GM12878 (cell line): ENCODE results near the gene ASS1. TPM values are rescaled to one million over a fixed set of nuclear protein-coding genes. Genes with fewer than 3 reads are reported as not detected.

ENCODE experiments used
- ATAC-seq: fragments of 200-7000 bp; cut with Tn5 transposase; 3 replicates; pipeline ENCODE4 v1.9.1; 2020; ENCODE audit warnings: mild to moderate bottlenecking, moderate library complexity
- BruUV-seq: library from RNA; stranded (reverse); fragments of 400-500 nt; replicated peaks from 2 replicates; lab custom pipeline; 2021; lab: Mats Ljungman, UMichigan
- CTCF ChIA-PET: fragments of 300-600 bp; sonication (Branson Sonifier 250); formaldehyde crosslinking; extraction: SDS; loops from one replicate; lab custom pipeline; 2021; ENCODE audit warnings: inconsistent platforms; lab: Yijun Ruan, JAX
- POLR2A ChIA-PET: fragments of 350-600 bp; formaldehyde crosslinking; extraction: SDS; loops from one replicate; lab custom pipeline; 2021; ENCODE audit warnings: inconsistent platforms; lab: Charles Lee
- RAD21 ChIA-PET: fragments of 300-600 bp; sonication (Branson Sonifier 250); formaldehyde crosslinking; loops from one replicate; lab custom pipeline; 2023; ENCODE audit warnings: antibody characterized with exemption; ENCODE audit not compliant: unreplicated experiment; lab: Charles Lee
- SMC1A ChIA-PET: fragments of 300-600 bp; sonication (Branson Sonifier 250); formaldehyde crosslinking; loops from one replicate; lab custom pipeline; 2023; ENCODE audit not compliant: unreplicated experiment, uncharacterized antibody; lab: Charles Lee
- DNase-seq: peaks from one replicate; pipeline ENCODE4 v3.0.0-alpha.2; 2011; ENCODE audit warnings: low read depth, low spot score
- FAIRE-seq: peaks from 3 replicates; lab custom pipeline; 2011; peaks lifted over from hg19 to GRCh38; lab: Jason Lieb, UNC
- H2AFZ ChIP-seq: 2 replicates; pipeline ENCODE4 v1.6.0; 2011; ENCODE audit warnings: low read depth, low read length, control low read depth; ENCODE audit not compliant: control insufficient read depth
- H3K27ac ChIP-seq: 2 replicates; pipeline ENCODE4 v1.5.1; 2011; ENCODE audit warnings: control low read depth; ENCODE audit not compliant: control insufficient read depth, insufficient read depth
- H3K27me3 ChIP-seq, 2 experiments: replicated peaks in 1 of 2; 2 replicates each; pipeline versions ENCODE4 v1.6.0 to v1.6.1; 2011; ENCODE audit warnings: low read length in 1 of 2; ENCODE audit not compliant: control insufficient read depth in 2 of 2, insufficient read depth in 2 of 2
- H3K36me3 ChIP-seq, 2 experiments: 2 replicates each; pipeline ENCODE4 v1.5.1; 2011; ENCODE audit warnings: low read length in 1 of 2; ENCODE audit not compliant: control insufficient read depth in 2 of 2, insufficient read depth in 2 of 2
- H3K4me1 ChIP-seq: 2 replicates; pipeline ENCODE4 v1.6.1; 2011; ENCODE audit warnings: mild to moderate bottlenecking, low read length, moderate library complexity, mixed read lengths; ENCODE audit not compliant: control insufficient read depth, insufficient read depth
- H3K4me2 ChIP-seq: 2 replicates; pipeline ENCODE4 v1.6.0; 2011; ENCODE audit warnings: control low read depth; ENCODE audit not compliant: control insufficient read depth, insufficient read depth
- H3K4me3 ChIP-seq: fragments of 200-600 bp; sonication (generic); 2 replicates; pipeline ENCODE4 v1.5.1; 2016
- H3K79me2 ChIP-seq: 2 replicates; pipeline ENCODE4 v1.6.0; 2011; ENCODE audit warnings: low read length; ENCODE audit not compliant: control insufficient read depth, insufficient read depth
- H3K9ac ChIP-seq: 2 replicates; pipeline ENCODE4 v1.8.0; 2011; ENCODE audit warnings: low read length, control low read depth, mixed read lengths; ENCODE audit not compliant: control insufficient read depth, insufficient read depth
- H3K9me3 ChIP-seq: replicated peaks from 3 replicates; pipeline ENCODE4 v1.5.1; 2011; ENCODE audit warnings: mild to moderate bottlenecking, low read length; ENCODE audit not compliant: control insufficient read depth, insufficient read depth
- H4K20me1 ChIP-seq: 2 replicates; pipeline ENCODE4 v1.6.0; 2011; ENCODE audit not compliant: control insufficient read depth, insufficient read depth
- ATF7 ChIP-seq: fragments of 450-650 bp; IDR thresholded peaks from 2 replicates; pipeline ENCODE4 v1.6.1; 2016; ENCODE audit warnings: low read depth, mild to moderate bottlenecking
- BMI1 ChIP-seq: fragments of 450-650 bp; IDR thresholded peaks from 2 replicates; pipeline ENCODE4 v1.6.1; 2016; ENCODE audit warnings: mild to moderate bottlenecking, moderate library complexity, borderline replicate concordance
- CBX3 ChIP-seq: fragments of 200-600 bp; sonication (generic); IDR thresholded peaks from 2 replicates; pipeline ENCODE4 v1.6.1; 2016; ENCODE audit warnings: low read depth, borderline replicate concordance
- CHD1 ChIP-seq: IDR thresholded peaks from 2 replicates; pipeline ENCODE4 v1.6.1; 2012; ENCODE audit warnings: low read depth, low read length, improper control_type of control experiment
- GABPA ChIP-seq: IDR thresholded peaks from 2 replicates; pipeline ENCODE4 v1.6.1; 2014; ENCODE audit warnings: antibody characterized with exemption, low read depth, mild to moderate bottlenecking, inconsistent platforms
- NFIC ChIP-seq: IDR thresholded peaks from 2 replicates; pipeline ENCODE4 v1.6.1; 2012; ENCODE audit warnings: low read depth, mild to moderate bottlenecking, inconsistent platforms, low read length, moderate library complexity
- POLR2A ChIP-seq: IDR thresholded peaks from 2 replicates; pipeline ENCODE4 v1.6.1; 2011; ENCODE audit warnings: low read depth, mild to moderate bottlenecking, low read length
- RELB ChIP-seq: fragments of 450-650 bp; IDR thresholded peaks from 2 replicates; pipeline ENCODE4 v1.6.1; 2017; ENCODE audit warnings: low read depth, mild to moderate bottlenecking, moderate library complexity
- SMAD1 ChIP-seq: fragments of 450-650 bp; IDR thresholded peaks from 2 replicates; pipeline ENCODE4 v1.6.1; 2018; ENCODE audit warnings: mild to moderate bottlenecking, low read depth; ENCODE audit not compliant: partially characterized antibody
- SP1 ChIP-seq: IDR thresholded peaks from one replicate; pipeline ENCODE4 v1.6.1; 2011; ENCODE audit warnings: low read depth, low read length
- TAF1 ChIP-seq: IDR thresholded peaks from 2 replicates; pipeline ENCODE4 v1.6.1; 2011; ENCODE audit warnings: mild to moderate bottlenecking, low read depth, low read length, borderline replicate concordance
- TCF12 ChIP-seq: IDR thresholded peaks from 2 replicates; pipeline ENCODE4 v1.6.1; 2011; ENCODE audit warnings: low read depth, mild to moderate bottlenecking, low read length
- USF2 ChIP-seq: IDR thresholded peaks from 2 replicates; pipeline ENCODE4 v1.6.1; 2011; ENCODE audit warnings: low read depth, low read length, improper control_type of control experiment, borderline replicate concordance
- ZBTB4 ChIP-seq: fragments of 450-650 bp; formaldehyde crosslinking; IDR thresholded peaks from 2 replicates; pipeline ENCODE4 v1.4.0; 2022; ENCODE audit warnings: mild to moderate bottlenecking, moderate library complexity
- ZSCAN29 ChIP-seq: fragments of 450-650 bp; IDR thresholded peaks from 2 replicates; pipeline ENCODE4 v1.6.1; 2017; ENCODE audit warnings: mild to moderate bottlenecking, moderate library complexity
- WGBS: methylation state at CpG from one replicate; pipeline ENCODE4 v1.1.6; 2016; ENCODE audit warnings: low lambda C conversion rate; ENCODE audit not compliant: insufficient replicate concordance, insufficient coverage; ENCODE audit errors: missing lambda C conversion rate; 5-methylcytosine and 5-hydroxymethylcytosine counted together
- in situ Hi-C: fragments of 300-500 bp; cut with MboI; formaldehyde crosslinking; loops from 9 replicates; pipeline ENCODE4 v1.14.3; 2018; ENCODE audit warnings: mixed read lengths
- intact Hi-C: fragments of 100-400 bp; cut with micrococcal nuclease; formaldehyde crosslinking; loops from one replicate; pipeline ENCODE4 v1.14.2; 2022; ENCODE audit not compliant: unreplicated experiment
- polyA plus RNA-seq, 11 experiments: library from polyadenylated mRNA; depleted of rRNA in 4 of 11; unstranded in 6 of 11; stranded (reverse) in 5 of 11; fragments of >200 nt; fragmentation: Nextera tagmentation in 4 of 11; fragmentation: Illumina TruSeq in 1 of 11; extraction: Ambion mirVana in 4 of 11; extraction: Trizol in 1 of 11; gene quantifications; 1 replicate in 1 of 11; 2 replicates in 10 of 11; pipeline versions ENCODE4 v1.2.1 to v1.2.3, GENCODE V29; 2011 to 2016; ENCODE audit warnings: inconsistent platforms in 2 of 11, missing spikeins in 2 of 11, low read depth in 1 of 11
- total RNA-seq, 4 experiments: library from RNA; depleted of rRNA in 3 of 4; stranded (reverse); fragments of >200 nt in 3 of 4; fragmentation: Illumina TruSeq in 1 of 4; extraction: Trizol in 1 of 4; gene quantifications; 2 replicates each; pipeline versions ENCODE4 v1.2.1 to v1.2.3, GENCODE V29; 2013 to 2021

The ASS1 gene
- total and polyA plus RNA-seq, 10 of the 15 experiments (the other 5 are each of a cell fraction or from before 2014, with no cell fraction given), result 0.10 to 6.1 (median 0.28) TPM; not detected in 3

- H3K79me2 ChIP-seq, result no peaks in the 10 kb centered on the region
- peaks cover 2 to 6% of the 10 kb centered on the region in 2 experiments; a peak in 3 of 4 replicates for H3K27me3 ChIP-seq
- POLR2A ChIA-PET, result no interaction called here
- CTCF ChIA-PET, result no interaction called here
- H3K27ac ChIP-seq, result no peak overlapping the region
- ATAC-seq, result no peak
- intact Hi-C loops, result no loop called here
- TF ChIP-seq SP1, result no peak
- TF ChIP-seq BMI1, result no peak
- no peak for TF ChIP-seq GABPA
- no peak for TF ChIP-seq SMAD1
- TF ChIP-seq ZSCAN29, result no peak
- no peak for TF ChIP-seq CHD1
- no peak for TF ChIP-seq NFIC
- H2AFZ ChIP-seq, result no peak overlapping the region
- BruUV-seq, result no TSS peak
- SMC1A ChIA-PET, result no interaction called here
- in situ Hi-C loops, result no loop called here
- no peak overlapping the region for H3K9ac ChIP-seq
- no peaks in the 10 kb centered on the region for H3K9me3 ChIP-seq
- RAD21 ChIA-PET, result no interaction called here
- DNase-seq, result no peak
- H4K20me1 ChIP-seq, result no peaks in the 10 kb centered on the region
- FAIRE-seq, result no peak
- WGBS, result 53% methylated on average over 13 of the region's 13 CpGs
- no peak overlapping the region for H3K4me2 ChIP-seq
- H3K36me3 ChIP-seq, result no peaks in the 10 kb centered on the region
- H3K4me3 ChIP-seq, result no peak overlapping the region
- no peaks in the 10 kb centered on the region for H3K4me1 ChIP-seq
Observed at GRCh38 chr9:130473566-130473965, 28.8 kb downstream of the ASS1 start.

GRCh38 chr9:130474106-130474505, 29.3 kb downstream of the ASS1 start:
- no peak overlapping the region for H3K9ac ChIP-seq
- RAD21 ChIA-PET, result no interaction called here
- intact Hi-C loops, result no loop called here
- no peaks in the 10 kb centered on the region for H3K4me1 ChIP-seq
- CTCF ChIA-PET, result no interaction called here
- DNase-seq (no peak), FAIRE-seq (no peak), ATAC-seq (no peak)
- POLR2A ChIA-PET, result no interaction called here
- SMC1A ChIA-PET, result no interaction called here
- H3K27me3 ChIP-seq, result peaks cover 0 to 6% of the 10 kb centered on the region in 2 experiments; a peak in 3 of 4 replicates
- no peaks in the 10 kb centered on the region for H4K20me1 ChIP-seq
- no TSS peak for BruUV-seq
- no peak overlapping the region for H3K27ac ChIP-seq
- H3K79me2 ChIP-seq, result no peaks in the 10 kb centered on the region
- in situ Hi-C loops, result no loop called here
- no peaks in the 10 kb centered on the region for H3K36me3 ChIP-seq
- H3K4me3 ChIP-seq, result no peak overlapping the region
- 56% methylated on average over 15 of the region's 15 CpGs for WGBS
- H2AFZ ChIP-seq, result no peak overlapping the region
- H3K9me3 ChIP-seq, result no peaks in the 10 kb centered on the region
- no peak for TF ChIP-seq TAF1
- no peak for TF ChIP-seq ATF7
- no peak for TF ChIP-seq ZBTB4
- TF ChIP-seq CBX3, result no peak
- TF ChIP-seq RELB, result no peak
- TF ChIP-seq POLR2A, result no peak
- TF ChIP-seq TCF12, result no peak
- TF ChIP-seq USF2, result no peak
- TF ChIP-seq, all 136 proteins: peak for 0
- no peak overlapping the region for H3K4me2 ChIP-seq
